SH-SY5Y (cell line): ENCODE data around the gene NMUR1.

Experiments used
- GATA2 ChIP-seq: IDR thresholded peaks from 2 replicates; pipeline ENCODE4 v1.6.1; 2011; ENCODE audit warnings: mild to moderate bottlenecking, low read depth, low read length
- GATA3 ChIP-seq: IDR thresholded peaks from 2 replicates; pipeline ENCODE4 v1.6.1; 2011; ENCODE audit warnings: low read depth, mild to moderate bottlenecking, low read length, moderate library complexity

Gene NMUR1

GRCh38 chr2:231488331-231488730 is 41.9 kb downstream of the NMUR1 start:
- TF ChIP-seq GATA2 (no peak), GATA3 (no peak)

- TF ChIP-seq GATA3 (no peak), GATA2 (no peak)
Measured at GRCh38 chr2:231486851-231487596, 43.2 kb downstream of the NMUR1 start.

GRCh38 chr2:231483398-231484329 is 46.6 kb downstream of the NMUR1 start:
- TF ChIP-seq GATA3 (no peak), GATA2 (no peak)

- TF ChIP-seq GATA3: no peak
- TF ChIP-seq GATA2: no peak
Measured at GRCh38 chr2:231482806-231483391, 47.3 kb downstream of the NMUR1 start.

GRCh38 chr2:231480781-231481180 is 49.5 kb downstream of the NMUR1 start:
- TF ChIP-seq GATA2: no peak
- no peak for TF ChIP-seq GATA3

GRCh38 chr2:231479455-231479854 is 50.8 kb downstream of the NMUR1 start:
- TF ChIP-seq GATA2 (no peak), GATA3 (no peak)

- no peak for TF ChIP-seq GATA3
- TF ChIP-seq GATA2: no peak
Measured at GRCh38 chr2:231476920-231477319, 53.3 kb downstream of the NMUR1 start.

GRCh38 chr2:231475965-231476364 is 54.3 kb downstream of the NMUR1 start:
- TF ChIP-seq GATA2 (no peak), GATA3 (no peak)
